GM13977 (cell line): ENCODE data around the gene ANXA2.
"Not testable (repeated sequence)": the region's sequence is repeated elsewhere in the genome, so short reads cannot be mapped to it uniquely, and the experiment has no call there.

Experiments
- DNase-seq: peaks from one replicate; pipeline ENCODE4 v3.0.0; 2012; ENCODE audit warnings: low spot score
- CTCF ChIP-seq: IDR thresholded peaks from 2 replicates; pipeline ENCODE4 v1.5.1; 2012; ENCODE audit warnings: mild to moderate bottlenecking, control low read depth; ENCODE audit not compliant: insufficient read depth; ENCODE audit errors: extremely low read depth, missing control alignments
- in situ Hi-C: fragments of 300-500 bp; cut with MboI; formaldehyde crosslinking; loops from one replicate; pipeline ENCODE4 v1.12.0; 2022; ENCODE audit warnings: low sequenced_read_pairs, low pct_unique_long_range_greater_than_20kb, mixed read lengths, inconsistent platforms; ENCODE audit not compliant: unreplicated experiment

The ANXA2 gene

GRCh38 chr15:60363087-60363549 lies 34.7 kb downstream of the ANXA2 start:
- in situ Hi-C loops = no loop called here
- no peak for DNase-seq
- TF ChIP-seq CTCF = no peak

GRCh38 chr15:60362321-60363086 lies 35.3 kb downstream of the ANXA2 start:
- in situ Hi-C loops = no loop called here
- no peak for DNase-seq
- no peak for TF ChIP-seq CTCF

GRCh38 chr15:60359738-60360137 lies 38.0 kb downstream of the ANXA2 start:
- peak; percentile 82 for TF ChIP-seq CTCF
- peak; percentile 70 for DNase-seq
- in situ Hi-C loops = not testable (repeated sequence)

GRCh38 chr15:60358935-60359682 lies 38.7 kb downstream of the ANXA2 start:
- in situ Hi-C loops = no loop called here

GRCh38 chr15:60356832-60357231 lies 41.0 kb downstream of the ANXA2 start:
- no peak for DNase-seq
- in situ Hi-C loops = no loop called here
- TF ChIP-seq CTCF = no peak

More at GRCh38 chr15:60358935-60359682, 38.7 kb downstream of the ANXA2 start:
- TF ChIP-seq CTCF = no peak
- DNase-seq = no peak

GRCh38 chr15:60355148-60355857 lies 42.5 kb downstream of the ANXA2 start:
- in situ Hi-C loops = no loop called here
- DNase-seq = no peak
- no peak for TF ChIP-seq CTCF
